Measurements from ENCODE around the gene KCNH2.
"Not testable (repeated sequence)": the region's sequence is repeated elsewhere in the genome, so short reads cannot be mapped to it uniquely, and the experiment has no call there.

The KCNH2 gene

GRCh38 chr7:150978126-150978789 is at the start of gene KCNH2:
TSS of gene KCNH2 (minus strand) at chr7:150978321. CDS start at chr7:150977913, 408 bp downstream.
- peak; percentile 75 for DNase-seq (ENCODE audit: low spot score)

GRCh38 chr7:151027728-151028130 is 49.6 kb upstream of the KCNH2 start:
- DNase-seq (ENCODE audit: low spot score): not testable (repeated sequence)

- DNase-seq (ENCODE audit: low spot score): not testable (repeated sequence)
These were observed 48.9 kb upstream of the KCNH2 start for GRCh38 chr7:151026771-151027727.

GRCh38 chr7:151025924-151026671 is 48.0 kb upstream of the KCNH2 start:
- peak; percentile 68 for DNase-seq (ENCODE audit: low spot score)

GRCh38 chr7:151024435-151025056 is 46.4 kb upstream of the KCNH2 start, which contains the start of gene ATG9B:
TSS of gene ATG9B (minus strand) at chr7:151024494. CDS start at chr7:151024423, 71 bp downstream.
- no peak for DNase-seq (ENCODE audit: low spot score)

GRCh38 chr7:151023232-151023631 is 45.1 kb upstream of the KCNH2 start:
- no peak for DNase-seq (ENCODE audit: low spot score)

- DNase-seq (ENCODE audit: low spot score): no peak
These were observed 42.1 kb upstream of the KCNH2 start for GRCh38 chr7:151020231-151020630.

GRCh38 chr7:151019130-151019447 is 41.0 kb upstream of the KCNH2 start:
- no peak for DNase-seq (ENCODE audit: low spot score)

GRCh38 chr7:151018421-151019129 is 40.5 kb upstream of the KCNH2 start:
- DNase-seq (ENCODE audit: low spot score): no peak

GRCh38 chr7:151017953-151018420 is 39.9 kb upstream of the KCNH2 start:
- peak; percentile 52 for DNase-seq (ENCODE audit: low spot score)

GRCh38 chr7:151017370-151017952 is 39.3 kb upstream of the KCNH2 start:
- DNase-seq (ENCODE audit: low spot score): no peak

- DNase-seq (ENCODE audit: low spot score): no peak
These were observed 38.8 kb upstream of the KCNH2 start for GRCh38 chr7:151016942-151017341.

- DNase-seq (ENCODE audit: low spot score): no peak
These were observed 38.4 kb upstream of the KCNH2 start for GRCh38 chr7:151016505-151016904.

- no peak for DNase-seq (ENCODE audit: low spot score)
These were observed 37.8 kb upstream of the KCNH2 start for GRCh38 chr7:151015967-151016366.

GRCh38 chr7:151014950-151015349 is 36.8 kb upstream of the KCNH2 start:
- DNase-seq (ENCODE audit: low spot score): peak; percentile 67

GRCh38 chr7:151013733-151014497 is 35.8 kb upstream of the KCNH2 start:
- DNase-seq (ENCODE audit: low spot score): no peak

- no peak for DNase-seq (ENCODE audit: low spot score)
These were observed 35.2 kb upstream of the KCNH2 start for GRCh38 chr7:151013356-151013732.

GRCh38 chr7:151012911-151013347 is 34.8 kb upstream of the KCNH2 start:
- DNase-seq (ENCODE audit: low spot score): no peak

- no peak for DNase-seq (ENCODE audit: low spot score)
These were observed 34.0 kb upstream of the KCNH2 start for GRCh38 chr7:151012031-151012692.
